GM04503 (cell line): ENCODE measurements around the gene UFSP1.
A peak's percentile ranks its signal among the peaks of the same experiment; 100 is the strongest.

Source experiments
- DNase-seq: peaks from one replicate; pipeline ENCODE4 v3.0.0-alpha.2; 2012; ENCODE audit warnings: low read depth

UFSP1 gene

DNA sequence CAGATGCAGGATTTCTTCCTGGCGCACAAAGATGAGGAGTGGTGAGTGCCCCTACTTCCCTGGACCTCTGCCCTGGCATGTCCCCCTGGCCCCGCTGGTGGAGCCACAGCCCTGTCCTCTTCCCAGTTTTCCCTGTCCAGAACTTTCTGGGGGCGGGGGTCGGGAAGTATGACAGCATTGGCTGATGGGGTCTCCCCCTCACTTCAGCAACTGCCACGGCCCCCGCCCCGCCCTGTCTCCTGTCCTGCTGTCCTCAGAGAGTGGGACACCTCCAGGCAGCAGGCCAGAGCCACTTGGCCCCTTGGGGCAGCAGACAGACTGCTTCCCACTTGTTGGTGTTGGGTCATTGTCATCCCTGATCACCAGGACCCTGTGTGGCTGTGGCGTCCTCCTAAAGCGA, 7.3 kb downstream of the UFSP1 start:
- DNase-seq = no peak

DNA sequence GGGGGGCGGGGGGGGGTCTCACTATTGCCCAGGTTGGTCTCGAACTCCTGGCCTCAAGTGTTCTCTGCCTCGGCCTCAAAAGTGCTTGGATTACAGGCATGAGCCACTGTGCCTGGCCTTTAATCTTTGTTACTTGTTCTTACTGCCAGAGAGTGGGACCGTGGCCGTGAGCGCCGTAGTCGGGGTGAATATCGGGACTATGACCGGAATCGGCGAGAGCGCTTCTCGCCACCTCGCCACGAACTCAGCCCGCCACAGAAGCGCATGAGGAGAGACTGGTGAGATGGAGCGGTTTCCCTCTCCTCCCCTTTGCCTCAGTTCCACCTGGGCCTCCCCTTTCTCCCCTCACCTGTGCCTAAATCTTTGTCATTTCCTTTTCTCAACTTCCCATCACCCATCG, 8.4 kb downstream of the UFSP1 start:
- no peak for DNase-seq

DNA sequence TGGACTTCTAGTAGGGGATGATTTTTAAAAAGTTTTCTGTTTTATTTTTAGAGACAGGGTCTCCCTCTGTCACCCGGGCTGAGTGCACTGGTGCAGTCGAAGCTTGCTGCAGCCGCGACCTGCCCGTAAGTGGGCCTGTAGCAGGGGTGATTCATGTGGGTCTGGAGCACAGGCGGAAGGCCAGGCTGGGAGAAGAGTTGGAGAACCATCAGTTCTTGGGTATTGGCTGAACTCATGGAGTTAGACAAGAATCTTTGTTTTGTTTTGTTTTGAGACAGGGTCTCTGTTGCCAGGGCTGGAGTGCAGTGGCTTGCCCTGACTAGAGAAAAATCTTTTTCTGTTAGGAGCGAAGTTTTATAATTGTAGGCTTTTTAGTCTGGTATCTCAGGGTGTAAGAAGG, 8.9 kb downstream of the UFSP1 start:
- DNase-seq = no peak

DNA sequence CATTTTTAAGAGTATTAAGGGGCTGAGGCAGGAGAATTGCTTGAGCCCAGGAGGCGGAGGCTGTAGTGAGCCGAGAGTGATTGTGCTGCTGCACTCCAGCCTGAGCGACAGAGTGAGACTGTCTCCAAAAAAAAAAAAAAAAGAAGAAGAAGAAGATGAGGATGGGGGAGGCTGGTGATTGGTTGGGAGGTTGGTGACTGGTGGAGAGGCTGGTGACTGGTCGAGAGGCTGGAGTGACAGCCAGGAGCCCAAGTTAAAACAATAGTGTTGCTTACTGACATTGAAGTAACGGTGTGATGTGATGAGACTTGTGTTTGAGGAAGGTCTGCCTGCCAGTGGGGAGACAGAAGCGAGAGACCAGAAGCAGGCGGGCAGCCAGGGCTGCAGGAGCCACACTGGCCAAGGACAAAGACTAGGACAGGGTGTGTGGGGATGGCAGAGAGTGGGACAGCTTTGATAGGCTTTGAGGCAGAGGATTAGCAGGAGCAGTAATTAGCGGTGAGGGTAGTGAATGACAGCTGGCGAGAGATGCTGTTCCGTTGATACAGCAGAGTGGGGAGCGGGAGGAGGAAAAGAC, 9.7 kb downstream of the UFSP1 start:
- DNase-seq = no peak

DNA sequence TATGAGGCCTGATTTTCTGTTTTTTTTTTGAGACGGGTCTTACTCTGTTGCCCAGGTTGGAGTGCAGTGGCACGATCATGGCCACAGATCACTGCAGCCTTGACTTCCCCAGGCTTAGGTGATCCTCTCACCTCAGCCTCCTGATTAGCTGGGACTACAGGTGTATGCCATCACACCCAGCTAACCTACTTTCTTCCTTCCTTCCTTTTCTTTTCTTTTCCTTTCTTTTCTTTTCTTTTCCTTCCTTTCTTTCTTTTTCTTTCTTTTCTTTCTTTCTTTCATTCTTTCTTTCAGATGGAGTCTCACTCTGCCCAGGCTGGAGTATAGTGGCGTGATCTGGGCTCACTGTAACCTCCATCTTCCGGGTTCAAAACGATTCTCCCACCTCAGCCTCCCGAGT, 10.8 kb downstream of the UFSP1 start:
- DNase-seq = no peak

DNA sequence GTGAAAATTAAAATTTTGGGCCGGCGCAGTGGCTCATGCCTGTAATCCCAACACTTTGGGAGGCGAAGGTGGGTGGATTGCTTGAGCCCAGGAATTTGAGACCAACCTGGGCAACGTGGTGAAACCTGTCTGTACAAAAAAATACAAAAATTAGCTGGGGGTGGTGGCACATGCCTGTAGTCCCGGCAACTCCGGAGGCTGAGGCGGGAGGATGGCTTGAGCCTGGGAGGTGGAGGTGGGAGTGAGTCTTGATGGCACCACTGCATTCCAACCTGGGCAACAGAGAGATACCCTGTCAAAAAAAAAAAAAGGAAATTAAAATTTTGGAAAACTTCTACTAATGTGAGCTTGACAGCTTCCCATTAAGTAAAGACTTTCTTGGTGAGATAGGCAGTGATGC, 11.5 kb downstream of the UFSP1 start:
- DNase-seq = no peak

DNA sequence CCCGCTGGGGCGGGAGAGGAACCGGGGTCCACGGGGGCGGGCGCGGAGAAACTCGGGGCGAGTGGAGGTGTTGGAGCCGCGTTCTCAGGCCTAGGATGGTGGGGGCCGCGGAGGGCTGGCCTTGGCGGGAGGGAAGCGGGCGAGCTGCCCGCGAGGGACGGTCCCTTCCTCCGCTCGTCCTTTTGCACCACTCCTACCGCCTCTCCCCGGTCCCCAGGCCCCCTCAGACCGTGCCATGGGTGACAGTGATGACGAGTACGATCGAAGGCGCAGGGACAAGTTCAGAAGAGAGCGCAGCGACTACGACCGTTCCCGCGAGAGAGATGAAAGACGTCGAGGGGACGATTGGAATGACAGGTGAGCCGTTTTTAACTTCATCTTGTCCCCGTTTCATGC, 14.2 kb downstream of the UFSP1 start:
- DNase-seq = no peak

DNA sequence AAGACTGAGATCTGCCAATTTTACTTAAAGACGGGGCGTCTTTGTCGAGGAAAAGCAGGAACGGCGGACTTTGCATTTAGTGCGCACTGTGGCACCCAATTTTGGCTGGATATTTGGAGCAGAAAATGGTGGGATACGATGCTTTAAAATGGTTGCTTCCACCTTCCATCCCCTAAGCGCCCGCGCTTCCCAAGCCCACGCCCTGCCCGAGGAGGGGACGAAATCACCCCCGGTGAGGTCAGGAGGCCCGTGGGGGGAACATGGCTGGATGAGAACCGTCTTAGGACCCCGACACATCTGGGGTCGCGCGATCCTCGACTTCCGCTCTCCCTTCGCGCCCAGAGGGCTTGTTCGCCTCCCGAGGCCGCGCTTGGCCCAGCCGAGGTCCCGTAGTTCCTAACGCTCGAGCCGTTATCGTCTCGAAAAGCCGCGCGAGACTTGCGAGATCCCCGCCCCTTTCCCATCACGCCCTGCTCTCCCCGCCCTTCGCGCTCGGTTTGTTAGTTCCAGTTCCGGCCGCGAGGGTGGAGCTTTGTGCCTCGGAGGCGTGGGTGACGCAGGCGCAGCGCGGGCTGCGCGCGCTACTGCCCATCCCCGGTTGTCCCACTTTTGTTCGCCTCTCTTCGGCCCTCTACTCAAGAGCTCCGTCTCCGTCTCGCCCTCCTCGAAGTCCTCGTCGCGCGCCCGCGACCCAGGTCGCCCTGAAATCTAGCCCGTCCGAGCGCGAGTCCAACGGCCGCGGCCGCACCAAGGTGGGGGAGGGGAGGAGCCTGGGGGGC, 14.7 kb downstream of the UFSP1 start, which contains the start of gene SRRT:
SRRT (plus strand) TSS at position 527 of the 779 bp plus-strand sequence. CDS start 488 bp downstream, outside the sequence.
- peak; percentile 78 for DNase-seq

DNA sequence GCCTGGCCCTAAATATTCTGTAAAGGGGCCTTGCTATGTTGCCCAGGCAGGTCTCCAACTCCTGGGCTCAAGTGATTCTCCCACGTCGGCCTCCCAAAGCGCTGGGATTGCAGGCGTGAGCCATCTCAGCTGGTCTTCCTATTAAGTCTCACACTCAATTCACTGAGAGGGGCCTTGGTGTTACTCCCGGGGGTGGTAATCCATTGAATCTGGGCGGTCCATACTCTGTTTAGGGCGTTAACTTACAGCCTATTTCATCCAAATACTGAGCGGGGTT, 15.3 kb downstream of the UFSP1 start:
- DNase-seq = no peak

DNA sequence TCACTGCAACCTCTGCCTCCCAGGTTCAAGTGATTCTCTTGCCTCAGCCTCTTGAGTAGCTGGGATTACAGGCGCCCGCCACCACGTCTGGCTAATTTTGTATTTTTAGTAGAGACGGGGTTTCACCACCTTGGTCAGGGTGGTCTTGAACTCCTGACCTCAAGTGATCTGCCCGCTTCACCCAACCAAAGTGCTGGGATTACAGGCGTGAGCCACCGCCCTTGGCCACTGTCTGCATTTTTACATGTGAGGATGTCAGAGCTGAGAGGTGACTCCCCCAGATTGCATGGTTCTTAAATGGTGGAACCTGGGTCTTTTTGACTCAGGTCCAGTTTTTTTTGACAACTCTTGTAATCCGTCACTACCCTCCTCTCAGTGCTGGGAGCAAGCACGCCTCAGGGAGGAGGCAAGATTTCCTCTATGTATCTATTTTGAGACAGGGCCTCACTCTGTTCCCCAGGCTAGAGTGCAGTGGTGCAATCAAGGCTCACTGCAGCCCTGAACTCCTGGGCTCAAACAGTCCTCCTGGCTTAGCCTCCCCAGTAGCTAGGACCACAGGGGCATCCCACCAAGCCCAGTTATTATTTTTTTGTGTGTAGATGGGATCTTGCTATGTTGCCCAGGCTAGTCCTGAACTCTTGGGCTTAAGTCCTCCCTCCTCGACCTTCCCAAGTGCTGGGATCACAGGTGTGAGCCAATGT, 15.8 kb downstream of the UFSP1 start:
- DNase-seq = no peak

DNA sequence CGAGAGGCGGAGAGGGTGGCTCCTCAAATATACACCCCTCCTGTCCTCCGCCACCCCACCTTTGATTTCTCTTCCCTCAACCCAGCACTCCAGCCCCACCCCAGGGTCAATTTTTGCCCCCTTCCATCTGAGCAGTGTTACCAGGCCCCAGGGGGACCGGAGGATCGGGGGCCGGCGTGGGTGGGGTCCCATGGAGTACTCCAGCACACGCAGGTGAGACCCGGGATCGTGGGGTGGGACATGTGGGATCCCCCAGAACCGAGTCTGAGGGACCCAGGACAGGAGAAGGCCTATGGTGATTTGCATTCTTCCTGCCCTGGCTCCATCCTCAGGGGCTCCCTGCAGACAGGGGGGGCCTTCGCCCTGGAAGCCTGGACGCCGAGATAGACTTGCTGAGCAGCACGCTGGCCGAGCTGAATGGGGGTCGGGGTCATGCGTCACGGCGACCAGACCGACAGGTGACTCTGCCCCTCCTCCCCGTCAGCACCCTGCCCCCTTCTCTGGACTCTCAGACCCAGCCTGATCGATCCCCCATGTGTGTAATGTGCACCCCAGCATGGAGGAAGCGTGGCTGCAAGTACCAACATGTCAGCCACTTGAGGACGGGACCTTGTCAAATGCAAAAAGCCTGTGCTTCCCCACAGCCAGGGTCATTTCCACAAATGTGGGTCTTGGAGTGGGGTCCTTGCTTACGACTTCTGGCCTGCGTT, 21.6 kb downstream of the UFSP1 start:
- DNase-seq = no peak

DNA sequence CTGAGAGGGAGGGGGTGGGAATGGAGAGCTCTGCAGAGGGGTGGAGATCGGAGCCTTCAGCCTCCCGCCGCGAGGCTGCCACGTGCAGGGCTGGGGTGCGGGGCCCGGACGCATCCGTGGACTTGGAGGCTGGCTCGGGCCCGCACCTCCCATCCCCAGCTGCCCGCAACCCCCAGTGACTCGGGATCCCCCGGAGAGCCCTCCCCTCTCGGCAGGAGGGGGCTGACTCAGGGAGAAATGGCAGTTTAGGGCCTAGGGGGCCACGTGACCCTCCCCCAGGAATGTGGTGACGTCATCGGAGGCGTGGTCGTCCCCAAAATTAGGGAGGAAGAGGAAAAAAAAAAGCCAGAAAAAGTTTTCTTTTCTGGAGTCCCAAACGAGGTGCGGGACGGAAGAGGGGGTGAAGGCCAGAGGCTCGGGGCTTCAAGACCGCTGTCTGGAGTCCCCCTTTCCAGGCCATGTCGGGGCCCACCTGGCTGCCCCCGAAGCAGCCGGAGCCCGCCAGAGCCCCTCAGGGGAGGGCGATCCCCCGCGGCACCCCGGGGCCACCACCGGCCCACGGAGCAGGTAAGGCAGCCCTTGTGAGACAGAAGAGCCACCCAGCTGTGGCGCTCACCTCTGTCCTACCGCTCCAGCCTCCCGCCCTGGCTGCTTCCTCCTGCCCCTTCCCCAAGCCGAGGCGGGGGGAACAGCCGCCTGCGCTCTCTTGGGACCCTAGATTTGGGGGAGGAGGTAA, 22.3 kb downstream of the UFSP1 start, which contains the start of gene TRIP6:
TRIP6 (plus strand) TSS at position 348 of the 736 bp plus-strand sequence; CDS start at position 459, 111 bp downstream.
- DNase-seq = peak; percentile 83

DNA sequence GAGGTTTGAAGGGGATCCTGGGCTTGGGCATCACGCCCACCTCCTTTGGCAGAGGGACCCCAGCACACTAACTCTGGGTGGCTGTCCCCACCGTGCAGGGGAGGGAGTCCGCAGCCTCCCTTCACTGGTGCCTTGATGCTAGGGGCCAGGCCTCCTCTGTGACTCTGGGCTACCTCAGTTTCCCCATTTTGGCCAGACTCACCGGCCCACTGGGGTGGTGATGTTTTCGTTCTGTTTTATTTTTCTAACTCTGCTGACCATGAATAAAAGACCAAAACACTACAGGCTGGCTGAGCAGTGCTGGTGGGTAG, 22.8 kb downstream of the UFSP1 start:
- no peak for DNase-seq

DNA sequence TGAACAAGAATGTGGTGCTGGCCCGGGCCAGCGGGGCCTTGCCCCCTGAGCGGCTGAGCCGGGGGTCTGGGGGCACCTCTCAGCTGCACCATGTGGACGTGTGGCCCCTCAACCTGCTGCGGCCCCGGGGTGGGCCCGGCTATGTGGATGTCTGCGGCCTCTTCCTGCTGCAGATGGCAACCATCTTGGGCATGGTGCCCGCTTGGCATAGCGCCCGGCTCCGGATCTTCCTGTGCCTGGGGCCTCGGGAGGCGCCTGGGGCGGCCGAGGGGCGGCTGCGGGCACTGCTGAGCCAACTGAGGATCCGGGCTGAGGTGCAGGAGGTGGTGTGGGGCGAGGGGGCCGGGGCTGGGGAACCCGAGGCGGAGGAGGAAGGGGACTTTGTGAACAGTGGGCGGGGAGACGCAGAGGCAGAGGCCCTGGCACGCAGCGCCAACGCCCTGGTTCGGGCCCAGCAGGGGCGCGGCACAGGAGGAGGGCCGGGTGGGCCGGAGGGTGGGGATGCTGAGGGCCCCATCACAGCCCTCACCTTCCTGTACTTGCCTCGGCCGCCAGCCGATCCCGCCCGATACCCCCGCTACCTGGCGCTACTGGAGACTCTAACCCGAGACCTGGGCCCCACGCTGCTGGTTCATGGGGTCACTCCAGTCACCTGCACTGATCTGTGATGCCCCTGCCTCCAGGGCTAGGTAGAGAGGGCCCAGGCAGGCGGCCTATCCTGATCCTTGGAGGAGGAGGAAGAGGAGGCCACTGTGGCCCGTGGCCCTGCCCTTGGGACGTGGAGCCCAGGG, 23.4 kb downstream of the UFSP1 start:
- no peak for DNase-seq

DNA sequence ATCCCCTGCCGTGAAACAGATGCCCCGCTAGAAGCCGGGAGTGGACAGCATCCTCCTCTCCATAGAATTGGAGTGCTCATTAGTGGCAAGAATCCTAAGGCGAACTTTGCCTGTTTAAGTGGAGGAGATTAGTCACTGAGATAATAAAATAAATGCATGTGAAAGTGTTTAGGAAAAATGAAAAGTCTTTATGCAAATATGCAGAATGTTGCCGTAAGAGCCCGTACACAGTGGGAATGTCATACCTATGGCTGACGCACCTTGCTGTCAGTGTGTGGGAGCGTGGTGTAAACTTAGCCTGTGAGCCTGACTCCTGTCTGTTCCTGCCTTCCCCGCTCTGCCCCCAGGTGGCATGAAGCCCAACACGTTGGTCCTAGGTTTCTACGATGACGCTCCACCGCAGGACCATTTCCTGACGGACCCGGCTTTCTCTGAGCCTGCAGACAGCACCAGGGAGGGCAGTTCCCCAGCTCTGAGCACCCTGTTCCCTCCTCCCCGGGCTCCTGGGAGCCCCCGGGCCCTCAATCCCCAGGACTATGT, 24.1 kb downstream of the UFSP1 start:
- DNase-seq = peak; percentile 38

DNA sequence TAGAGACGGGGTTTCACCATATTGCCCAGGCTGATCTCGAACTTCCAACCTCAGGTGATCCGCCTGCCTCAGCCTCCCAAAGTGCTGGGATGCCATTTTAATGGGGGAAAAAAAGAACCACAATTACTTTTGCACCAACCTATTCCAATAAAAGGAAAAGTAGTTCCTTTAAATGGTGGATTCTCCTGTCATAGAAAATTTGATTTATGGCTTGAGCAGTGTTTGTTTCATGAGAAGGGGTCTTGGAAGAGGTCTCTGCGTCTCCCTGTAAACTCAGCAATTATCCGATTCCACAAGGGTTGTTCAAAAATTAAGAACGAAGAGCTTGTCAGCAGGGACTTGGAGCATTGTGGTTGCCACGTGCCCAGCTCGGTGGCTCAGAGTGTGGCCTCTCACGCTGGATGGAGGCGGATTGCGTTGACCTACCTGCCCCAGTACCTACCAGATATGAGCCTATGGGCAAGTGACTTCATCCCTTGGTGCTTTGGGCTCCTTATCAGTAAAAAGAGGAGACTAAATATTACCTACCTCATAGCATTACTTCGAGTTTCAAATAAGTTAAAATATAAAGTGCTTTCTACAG, 25.2 kb downstream of the UFSP1 start:
- no peak for DNase-seq

DNA sequence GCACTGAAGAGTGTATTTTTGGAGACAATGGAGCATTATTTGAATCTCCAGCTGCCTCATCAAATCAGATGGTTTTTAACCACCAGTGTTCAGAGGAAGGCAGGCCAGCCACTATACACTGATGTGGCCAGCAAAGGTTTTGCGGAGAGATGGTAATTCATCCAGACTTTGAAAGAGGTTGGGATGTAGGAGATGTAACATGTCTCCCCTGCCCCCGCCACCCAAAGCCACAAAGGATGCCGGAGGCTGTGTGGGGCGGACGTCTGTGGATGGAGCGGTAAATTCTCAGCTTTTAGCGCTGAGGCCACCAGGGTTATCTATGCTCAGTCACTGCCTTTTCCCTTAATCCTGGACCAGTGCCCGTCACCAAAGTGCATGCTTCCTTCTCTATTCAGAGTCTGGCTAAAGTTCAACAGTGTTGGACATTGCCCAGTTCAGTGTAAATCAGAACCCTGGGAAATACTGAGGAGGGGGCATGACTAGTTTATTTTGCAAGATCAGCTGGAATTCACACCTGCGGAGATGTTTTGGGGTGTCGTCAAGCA, 26.0 kb downstream of the UFSP1 start:
- DNase-seq = no peak

DNA sequence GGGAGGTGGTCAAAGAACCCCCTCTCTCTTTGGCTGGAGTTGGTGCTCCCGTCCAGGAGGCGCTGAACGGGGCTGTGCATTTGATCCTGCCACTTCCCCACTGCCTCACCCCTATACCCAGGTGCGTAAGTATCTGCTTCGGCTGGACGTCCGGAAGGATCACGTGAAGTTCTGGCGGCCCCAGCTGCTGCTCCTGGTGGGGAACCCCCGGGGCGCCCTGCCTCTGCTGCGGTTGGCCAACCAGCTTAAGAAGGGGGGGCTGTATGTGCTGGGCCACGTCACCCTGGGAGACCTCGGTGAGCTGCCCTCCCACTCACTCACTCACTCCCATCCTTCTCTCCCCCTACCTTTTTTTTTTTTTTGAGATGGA, 27.9 kb downstream of the UFSP1 start:
- no peak for DNase-seq

DNA sequence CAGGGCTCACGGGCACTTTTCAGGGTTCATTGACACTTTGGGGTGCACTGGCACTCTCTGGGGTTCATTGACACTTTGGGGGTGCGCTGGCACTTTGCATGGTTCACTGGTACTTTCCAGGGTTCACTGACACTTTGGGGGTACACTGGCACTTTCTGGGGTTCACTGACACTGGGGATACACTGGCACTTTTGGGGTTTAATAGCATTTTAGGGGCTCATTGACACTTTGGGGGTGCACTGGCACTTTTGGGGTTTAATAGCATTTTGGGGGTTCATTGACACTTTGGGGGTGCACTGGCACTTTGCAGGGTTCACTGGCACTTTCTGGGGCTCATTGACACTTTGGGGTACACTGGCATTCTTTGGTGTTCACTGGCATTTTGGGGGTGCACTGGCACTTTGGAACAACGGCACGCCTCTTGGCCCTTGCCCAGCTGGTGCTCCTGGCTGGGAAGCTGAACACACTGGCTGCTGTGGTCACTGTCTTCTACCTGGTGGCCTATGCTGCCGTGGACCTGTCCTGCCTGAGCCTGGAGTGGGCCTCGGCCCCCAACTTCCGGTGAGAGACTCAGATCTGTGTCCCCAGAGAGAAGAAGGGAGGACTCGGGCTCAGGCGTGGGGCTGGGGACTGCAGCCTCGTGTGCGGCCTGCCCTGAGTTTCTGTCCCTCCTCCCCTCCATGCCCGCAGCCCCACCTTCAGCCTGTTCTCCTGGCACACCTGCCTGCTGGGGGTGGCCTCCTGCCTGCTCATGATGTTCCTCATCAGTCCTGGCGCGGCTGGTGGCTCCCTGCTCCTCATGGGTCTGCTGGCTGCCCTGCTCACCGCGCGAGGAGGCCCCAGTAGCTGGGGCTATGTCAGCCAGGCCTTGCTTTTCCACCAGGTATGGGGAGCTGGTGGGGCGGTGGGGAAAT, 28.6 kb downstream of the UFSP1 start:
- no peak for DNase-seq
